ENCODE measurements around the gene CTAGE1.

DNA sequence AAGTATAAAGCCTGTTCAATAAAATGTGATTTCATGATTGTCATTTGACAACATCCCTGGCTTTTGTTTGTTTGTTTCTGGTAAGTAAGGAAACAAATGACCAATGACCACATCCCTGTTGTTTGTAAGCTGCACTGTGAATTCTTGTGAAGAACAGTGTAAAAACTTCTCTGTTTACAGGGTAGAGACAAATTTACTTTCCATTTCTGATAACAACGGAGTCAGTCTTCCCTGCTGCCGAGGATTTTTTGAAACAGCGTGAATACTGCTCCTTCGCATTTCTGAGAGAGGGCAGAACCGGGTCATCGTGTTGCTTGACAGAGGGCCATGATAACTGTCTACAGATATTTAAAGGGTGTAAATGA is 38.4 kb upstream of the CTAGE1 start:
- TF ChIP-seq, protein P1, sequence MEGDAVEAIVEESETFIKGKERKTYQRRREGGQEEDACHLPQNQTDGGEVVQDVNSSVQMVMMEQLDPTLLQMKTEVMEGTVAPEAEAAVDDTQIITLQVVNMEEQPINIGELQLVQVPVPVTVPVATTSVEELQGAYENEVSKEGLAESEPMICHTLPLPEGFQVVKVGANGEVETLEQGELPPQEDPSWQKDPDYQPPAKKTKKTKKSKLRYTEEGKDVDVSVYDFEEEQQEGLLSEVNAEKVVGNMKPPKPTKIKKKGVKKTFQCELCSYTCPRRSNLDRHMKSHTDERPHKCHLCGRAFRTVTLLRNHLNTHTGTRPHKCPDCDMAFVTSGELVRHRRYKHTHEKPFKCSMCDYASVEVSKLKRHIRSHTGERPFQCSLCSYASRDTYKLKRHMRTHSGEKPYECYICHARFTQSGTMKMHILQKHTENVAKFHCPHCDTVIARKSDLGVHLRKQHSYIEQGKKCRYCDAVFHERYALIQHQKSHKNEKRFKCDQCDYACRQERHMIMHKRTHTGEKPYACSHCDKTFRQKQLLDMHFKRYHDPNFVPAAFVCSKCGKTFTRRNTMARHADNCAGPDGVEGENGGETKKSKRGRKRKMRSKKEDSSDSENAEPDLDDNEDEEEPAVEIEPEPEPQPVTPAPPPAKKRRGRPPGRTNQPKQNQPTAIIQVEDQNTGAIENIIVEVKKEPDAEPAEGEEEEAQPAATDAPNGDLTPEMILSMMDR (IDR thresholded peaks at IDR 0.05): no peak
- no peak for TF ChIP-seq POLR2A (IDR thresholded peaks at IDR 0.05)
